K562 (cell line): ENCODE data around the gene SERPINA9. TPM values are rescaled to one million over a fixed set of nuclear protein-coding genes. Genes with fewer than 3 reads are reported as not detected.

Experiments
- CCAR2 ChIP-seq: fragments of 200-400 bp; formaldehyde crosslinking; IDR thresholded peaks from 2 replicates; pipeline ENCODE4 v1.6.1; 2017; ENCODE audit warnings: mild to moderate bottlenecking, low read depth, low read length
- DIDO1 ChIP-seq: fragments of 450-650 bp; IDR thresholded peaks from 2 replicates; pipeline ENCODE4 v1.6.1; 2016; ENCODE audit warnings: low read depth, missing biosample characterization, missing genetic modification characterization
- EHMT2 ChIP-seq: fragments of 450-650 bp; IDR thresholded peaks from 2 replicates; pipeline ENCODE4 v1.6.1; 2018; ENCODE audit warnings: antibody characterized with exemption
- ERF ChIP-seq: fragments of 450-650 bp; formaldehyde crosslinking; IDR thresholded peaks from 2 replicates; pipeline ENCODE4 v1.4.0; 2020; ENCODE audit warnings: mild to moderate bottlenecking, mixed read lengths
- MEIS2 ChIP-seq: fragments of 450-650 bp; IDR thresholded peaks from 2 replicates; pipeline ENCODE4 v1.6.1; 2014; ENCODE audit warnings: mild to moderate bottlenecking; ENCODE audit not compliant: partially characterized antibody
- RUNX1 ChIP-seq: sonication (generic); IDR thresholded peaks from 2 replicates; pipeline ENCODE4 v1.6.1; 2016; ENCODE audit warnings: antibody characterized with exemption, low read depth
- SIRT6 ChIP-seq: IDR thresholded peaks from one replicate; pipeline ENCODE4 v1.6.1; 2012; ENCODE audit warnings: low read depth, mild to moderate bottlenecking, control low read depth, inconsistent platforms, low read length, moderate library complexity
- TSC22D4 ChIP-seq: fragments of 450-650 bp; IDR thresholded peaks from 2 replicates; pipeline ENCODE4 v1.6.1; 2016; ENCODE audit warnings: missing genetic modification characterization, missing biosample characterization, control low read depth
- ZC3H4 ChIP-seq: sonication (generic); formaldehyde crosslinking; IDR thresholded peaks from 2 replicates; pipeline ENCODE4 v1.9.0; 2021; ENCODE audit warnings: missing genetic modification reagents, borderline replicate concordance
- polyA plus RNA-seq, 8 experiments: library from polyadenylated mRNA; depleted of rRNA in 4 of 8; stranded (reverse) in 5 of 8; unstranded in 3 of 8; fragments of >200 nt; fragmentation: Nextera tagmentation in 2 of 8; fragmentation: Illumina TruSeq in 1 of 8; extraction: Ambion mirVana in 2 of 8; extraction: Trizol in 1 of 8; gene quantifications; 2 replicates each; pipeline versions ENCODE4 v1.2.1 to v1.2.3, GENCODE V29; 2011 to 2014; ENCODE audit warnings: inconsistent platforms in 1 of 8, missing spikeins in 1 of 8
- total RNA-seq, 7 experiments: library from RNA; depleted of rRNA in 6 of 7; stranded (reverse); fragments of >200 nt in 6 of 7; fragmentation: Illumina TruSeq in 2 of 7; extraction: Trizol in 2 of 7; gene quantifications; 2 replicates each; pipeline versions ENCODE4 v1.2.1 to v1.2.3, GENCODE V29; 2011 to 2021; ENCODE audit warnings: low replicate concordance in 1 of 7
- TF ChIP-seq, protein P1 (sequence below), 2 experiments: fragments of 450-650 bp; IDR thresholded peaks; 2 replicates each; pipeline ENCODE4 v1.6.1; 2018; ENCODE audit warnings: mild to moderate bottlenecking in 2 of 2, low read depth in 1 of 2; ENCODE audit not compliant: partially characterized antibody in 2 of 2
- TF ChIP-seq, protein P2 (sequence below): fragments of 450-650 bp; conservative IDR thresholded peaks from 2 replicates; pipeline ENCODE4 v1.6.1; 2016; ENCODE audit warnings: missing genetic modification characterization, low read depth, mild to moderate bottlenecking, control low read depth, missing compliant biosample characterization
- TF ChIP-seq, protein P3 (sequence below): fragments of 250-450 bp; sonication (Bioruptor Pico); IDR thresholded peaks from 2 replicates; pipeline ENCODE4 v1.4.0; 2020; ENCODE audit warnings: mild to moderate bottlenecking, moderate library complexity

Gene SERPINA9
- total and polyA plus RNA-seq, 9 of the 15 experiments (the other 6 are each of a cell fraction or from before 2014, with no cell fraction given), result not detected

DNA sequence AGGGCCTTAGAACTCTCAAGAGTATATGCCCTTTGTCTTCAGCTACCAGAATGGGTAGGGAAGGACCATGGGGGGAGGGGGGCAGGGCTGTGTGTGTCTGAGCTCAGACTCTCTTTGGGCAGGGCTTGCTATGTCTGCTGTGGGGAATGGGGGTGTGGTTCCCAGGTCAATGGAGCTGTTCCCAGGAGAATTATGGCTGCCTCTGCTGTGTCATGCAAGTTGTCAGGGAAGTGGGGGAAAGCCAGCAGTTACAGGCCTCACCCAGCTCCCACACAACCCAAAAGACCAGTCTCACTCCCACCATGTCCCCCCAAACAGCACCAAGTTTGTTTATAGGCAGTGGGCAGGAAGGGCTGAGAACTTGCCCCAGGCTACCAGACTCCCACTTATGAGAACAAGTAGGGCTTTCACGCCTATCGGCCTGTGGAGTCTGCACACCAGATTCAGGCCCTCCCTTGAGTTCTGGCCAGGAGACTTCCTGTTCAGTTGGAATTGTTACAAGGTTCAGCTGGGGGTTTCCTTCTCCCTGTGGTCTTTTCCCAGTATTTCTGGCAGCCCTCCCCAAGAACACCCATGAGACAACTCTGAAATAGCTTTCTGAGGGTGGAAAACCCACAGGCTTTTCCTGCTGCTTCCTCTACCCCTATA lies 17.3 kb downstream of the SERPINA9 start (continued):
- TF ChIP-seq, protein P1, sequence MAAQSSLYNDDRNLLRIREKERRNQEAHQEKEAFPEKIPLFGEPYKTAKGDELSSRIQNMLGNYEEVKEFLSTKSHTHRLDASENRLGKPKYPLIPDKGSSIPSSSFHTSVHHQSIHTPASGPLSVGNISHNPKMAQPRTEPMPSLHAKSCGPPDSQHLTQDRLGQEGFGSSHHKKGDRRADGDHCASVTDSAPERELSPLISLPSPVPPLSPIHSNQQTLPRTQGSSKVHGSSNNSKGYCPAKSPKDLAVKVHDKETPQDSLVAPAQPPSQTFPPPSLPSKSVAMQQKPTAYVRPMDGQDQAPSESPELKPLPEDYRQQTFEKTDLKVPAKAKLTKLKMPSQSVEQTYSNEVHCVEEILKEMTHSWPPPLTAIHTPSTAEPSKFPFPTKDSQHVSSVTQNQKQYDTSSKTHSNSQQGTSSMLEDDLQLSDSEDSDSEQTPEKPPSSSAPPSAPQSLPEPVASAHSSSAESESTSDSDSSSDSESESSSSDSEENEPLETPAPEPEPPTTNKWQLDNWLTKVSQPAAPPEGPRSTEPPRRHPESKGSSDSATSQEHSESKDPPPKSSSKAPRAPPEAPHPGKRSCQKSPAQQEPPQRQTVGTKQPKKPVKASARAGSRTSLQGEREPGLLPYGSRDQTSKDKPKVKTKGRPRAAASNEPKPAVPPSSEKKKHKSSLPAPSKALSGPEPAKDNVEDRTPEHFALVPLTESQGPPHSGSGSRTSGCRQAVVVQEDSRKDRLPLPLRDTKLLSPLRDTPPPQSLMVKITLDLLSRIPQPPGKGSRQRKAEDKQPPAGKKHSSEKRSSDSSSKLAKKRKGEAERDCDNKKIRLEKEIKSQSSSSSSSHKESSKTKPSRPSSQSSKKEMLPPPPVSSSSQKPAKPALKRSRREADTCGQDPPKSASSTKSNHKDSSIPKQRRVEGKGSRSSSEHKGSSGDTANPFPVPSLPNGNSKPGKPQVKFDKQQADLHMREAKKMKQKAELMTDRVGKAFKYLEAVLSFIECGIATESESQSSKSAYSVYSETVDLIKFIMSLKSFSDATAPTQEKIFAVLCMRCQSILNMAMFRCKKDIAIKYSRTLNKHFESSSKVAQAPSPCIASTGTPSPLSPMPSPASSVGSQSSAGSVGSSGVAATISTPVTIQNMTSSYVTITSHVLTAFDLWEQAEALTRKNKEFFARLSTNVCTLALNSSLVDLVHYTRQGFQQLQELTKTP (IDR thresholded peaks at IDR 0.05; ENCODE audit: low read depth in 1 of 2, partially characterized antibody in 2 of 2), result no peak
- TF ChIP-seq, protein P2, sequence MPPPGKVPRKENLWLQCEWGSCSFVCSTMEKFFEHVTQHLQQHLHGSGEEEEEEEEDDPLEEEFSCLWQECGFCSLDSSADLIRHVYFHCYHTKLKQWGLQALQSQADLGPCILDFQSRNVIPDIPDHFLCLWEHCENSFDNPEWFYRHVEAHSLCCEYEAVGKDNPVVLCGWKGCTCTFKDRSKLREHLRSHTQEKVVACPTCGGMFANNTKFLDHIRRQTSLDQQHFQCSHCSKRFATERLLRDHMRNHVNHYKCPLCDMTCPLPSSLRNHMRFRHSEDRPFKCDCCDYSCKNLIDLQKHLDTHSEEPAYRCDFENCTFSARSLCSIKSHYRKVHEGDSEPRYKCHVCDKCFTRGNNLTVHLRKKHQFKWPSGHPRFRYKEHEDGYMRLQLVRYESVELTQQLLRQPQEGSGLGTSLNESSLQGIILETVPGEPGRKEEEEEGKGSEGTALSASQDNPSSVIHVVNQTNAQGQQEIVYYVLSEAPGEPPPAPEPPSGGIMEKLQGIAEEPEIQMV, result no peak
- TF ChIP-seq TSC22D4 (no peak), RUNX1 (no peak), ZC3H4 (CRISPR knock-in tag) (no peak), MEIS2 (no peak), CCAR2 (no peak), SIRT6 (no peak), DIDO1 (tag) (no peak), ERF (no peak), EHMT2 (no peak)
- TF ChIP-seq, protein P3, sequence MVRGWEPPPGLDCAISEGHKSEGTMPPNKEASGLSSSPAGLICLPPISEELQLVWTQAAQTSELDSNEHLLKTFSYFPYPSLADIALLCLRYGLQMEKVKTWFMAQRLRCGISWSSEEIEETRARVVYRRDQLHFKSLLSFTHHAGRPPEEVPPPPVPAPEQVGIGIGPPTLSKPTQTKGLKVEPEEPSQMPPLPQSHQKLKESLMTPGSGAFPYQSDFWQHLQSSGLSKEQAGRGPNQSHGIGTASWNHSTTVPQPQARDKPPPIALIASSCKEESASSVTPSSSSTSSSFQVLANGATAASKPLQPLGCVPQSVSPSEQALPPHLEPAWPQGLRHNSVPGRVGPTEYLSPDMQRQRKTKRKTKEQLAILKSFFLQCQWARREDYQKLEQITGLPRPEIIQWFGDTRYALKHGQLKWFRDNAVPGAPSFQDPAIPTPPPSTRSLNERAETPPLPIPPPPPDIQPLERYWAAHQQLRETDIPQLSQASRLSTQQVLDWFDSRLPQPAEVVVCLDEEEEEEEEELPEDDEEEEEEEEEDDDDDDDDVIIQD (CRISPR knock-in tag), result no peak
- TF ChIP-seq, all 486 proteins: peak for 0
